KBM-7 (cell line): ENCODE data around the gene REX1BD.

Source experiments
- DNase-seq: peaks from one replicate; pipeline ENCODE4 v3.0.0-alpha.2; 2015
- in situ Hi-C: fragments of 300-500 bp; cut with MboI; formaldehyde crosslinking; loops from 2 replicates; pipeline ENCODE4 v1.14.3; 2020; ENCODE audit warnings: low sequenced_read_pairs, low pct_unique_long_range_greater_than_20kb, mixed read lengths

REX1BD gene

DNA sequence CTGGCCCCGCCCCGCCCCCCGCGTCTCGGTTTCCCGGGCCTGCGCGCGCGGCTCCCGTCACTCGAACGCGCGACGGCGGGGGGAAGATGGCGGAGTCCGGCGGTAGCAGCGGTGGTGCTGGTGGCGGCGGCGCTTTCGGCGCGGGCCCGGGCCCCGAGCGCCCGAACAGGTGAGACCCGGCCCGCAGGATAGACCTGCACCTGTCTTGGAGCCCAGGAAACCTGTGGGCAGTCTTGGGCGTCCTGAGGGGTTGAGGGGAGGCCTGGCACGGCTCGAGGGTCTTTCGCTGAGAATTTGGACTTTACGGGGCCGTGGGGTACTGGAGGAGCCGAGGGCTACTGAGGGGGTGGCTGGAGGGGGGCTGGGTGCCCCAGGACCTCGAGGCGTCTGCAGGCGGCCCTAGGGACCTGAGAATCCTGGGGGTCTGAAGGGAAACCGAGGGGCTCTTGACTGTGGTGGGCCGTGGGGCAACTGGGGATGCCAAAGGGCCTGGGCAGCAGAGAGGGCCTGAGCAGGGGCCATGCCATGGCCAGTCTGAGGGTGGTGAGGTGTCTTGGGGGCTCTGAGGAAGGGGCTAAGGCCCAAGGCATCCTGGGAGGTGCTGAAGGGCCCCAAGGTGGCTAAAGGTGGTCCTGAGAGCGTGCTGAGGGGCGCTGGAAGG, 48.5 kb downstream of the REX1BD start, which contains the start of gene KLHL26:
Gene KLHL26, plus strand, starts transcription at position 60 of the 661 bp plus-strand sequence. Its CDS starts 27 bp downstream, at position 87.
- DNase-seq: no peak
- in situ Hi-C loops: no loop called here

DNA sequence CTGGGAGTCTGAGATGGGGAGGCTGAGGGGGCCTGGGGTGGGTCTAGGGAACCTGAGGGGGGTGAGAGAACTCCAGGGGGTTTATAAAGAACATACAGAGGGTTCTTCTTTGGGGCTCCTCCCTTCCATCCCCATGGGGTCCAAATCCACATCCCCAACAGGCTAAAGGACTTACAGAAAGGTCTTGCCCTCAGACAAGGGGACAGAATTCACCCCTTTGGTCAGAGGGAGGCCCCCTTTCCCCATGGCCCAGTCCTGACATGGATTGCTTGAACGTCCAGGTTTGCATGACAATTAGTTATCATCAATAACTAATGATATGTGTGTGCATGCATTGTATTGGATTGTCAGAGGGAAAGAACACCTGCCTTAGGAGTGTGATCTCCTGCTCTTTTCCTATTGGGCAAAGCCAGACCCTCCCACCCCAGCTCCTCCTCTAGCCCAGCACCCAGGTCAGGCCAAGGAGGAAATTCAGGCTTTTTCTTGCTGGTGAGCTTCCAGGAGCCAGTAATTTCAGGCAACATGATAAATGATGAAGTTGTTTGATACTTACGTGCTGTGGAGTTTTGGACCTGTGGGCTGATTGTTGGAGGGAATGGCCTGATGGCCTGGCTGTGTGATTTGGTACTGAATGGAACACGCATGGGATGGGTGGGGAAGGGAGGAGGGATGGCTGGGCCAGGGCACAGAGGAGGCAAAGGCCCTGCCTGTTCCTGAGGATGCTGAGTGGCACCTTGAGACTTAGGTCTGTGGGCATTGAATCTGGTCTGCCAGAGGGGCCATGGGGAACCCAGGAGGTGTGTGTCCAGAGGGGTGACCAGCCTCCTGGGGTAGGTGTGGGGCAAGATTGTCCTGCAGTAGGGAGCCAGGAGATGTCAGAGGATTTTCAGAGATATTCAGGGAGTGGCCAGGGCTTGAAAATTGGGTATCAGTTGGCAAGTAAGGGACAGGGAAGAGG, 49.4 kb downstream of the REX1BD start:
- DNase-seq: peak; percentile 28
- in situ Hi-C loops: no loop called here

DNA sequence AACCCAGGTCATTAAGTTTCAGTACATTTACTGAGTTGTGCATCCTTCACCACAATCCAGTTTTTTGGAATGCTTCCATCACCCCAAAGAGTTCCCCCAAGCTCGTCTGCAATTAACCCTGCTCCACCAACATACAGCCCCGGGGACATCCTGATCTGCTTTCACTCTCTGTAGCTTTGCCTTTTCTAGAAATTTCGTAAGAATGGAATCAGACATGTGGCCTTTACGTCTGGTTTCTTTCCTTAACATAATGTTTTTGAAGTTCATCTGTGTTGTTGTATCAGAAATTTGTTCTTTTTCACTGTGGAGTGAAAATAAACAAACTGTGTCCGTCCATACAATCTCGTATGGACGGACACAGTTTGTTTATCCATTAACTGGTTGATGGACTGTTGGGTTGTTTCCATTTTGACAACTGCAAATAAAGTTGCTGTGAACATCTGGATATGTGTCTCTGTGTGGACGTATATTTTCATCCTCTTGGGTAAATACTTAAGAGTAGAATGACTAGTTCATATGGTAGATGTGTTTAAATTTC, 51.2 kb downstream of the REX1BD start:
- no peak for DNase-seq
- in situ Hi-C loops: no loop called here
